H1 (cell line): ENCODE measurements around the gene CRTC3. TPM values are rescaled to one million over a fixed set of nuclear protein-coding genes. Genes with fewer than 3 reads are reported as not detected.

Experiments
- CTCF ChIA-PET: fragments of 300-600 bp; sonication (Branson Sonifier 250); formaldehyde crosslinking; loops from one replicate; lab custom pipeline; 2021; ENCODE audit not compliant: partially characterized antibody; lab: Charles Lee
- POLR2A ChIA-PET: fragments of 300-600 bp; sonication (Branson Sonifier 250); formaldehyde crosslinking; loops from one replicate; lab custom pipeline; 2021; ENCODE audit warnings: inconsistent platforms; ENCODE audit not compliant: partially characterized antibody; lab: Charles Lee
- DNase-seq, 2 experiments: peaks; one replicate each; pipeline versions ENCODE4 v3.0.0 to v3.0.0-alpha.2; 2010 to 2022; ENCODE audit warnings: low spot score in 2 of 2, low read depth in 1 of 2, mixed read lengths in 1 of 2
- FAIRE-seq: peaks from 2 replicates; lab custom pipeline; 2011; peaks lifted over from hg19 to GRCh38; lab: Jason Lieb, UNC
- H2AFZ ChIP-seq: 2 replicates; pipeline ENCODE4 v1.8.1; 2012; ENCODE audit warnings: low read length, inconsistent platforms
- H2AK5ac ChIP-seq: 2 replicates; pipeline ENCODE4 v1.6.1; 2013; ENCODE audit warnings: low read depth, low read length
- H2BK120ac ChIP-seq: replicated peaks from 2 replicates; pipeline ENCODE3; 2013; ENCODE audit warnings: low read depth, low read length, inconsistent platforms
- H2BK12ac ChIP-seq: 2 replicates; pipeline ENCODE4 v1.6.1; 2013; ENCODE audit warnings: low read depth, low read length
- H2BK15ac ChIP-seq: 2 replicates; pipeline ENCODE4 v1.6.1; 2013; ENCODE audit warnings: low read length
- H2BK20ac ChIP-seq: 2 replicates; pipeline ENCODE4 v1.6.1; 2013; ENCODE audit warnings: low read length
- H2BK5ac ChIP-seq: 2 replicates; pipeline ENCODE4 v1.6.1; 2013; ENCODE audit warnings: low read depth, low read length
- H3K14ac ChIP-seq: 2 replicates; pipeline ENCODE4 v1.6.1; 2013; ENCODE audit warnings: inconsistent platforms; ENCODE audit not compliant: insufficient read length
- H3K18ac ChIP-seq: 2 replicates; pipeline ENCODE4 v1.6.1; 2013; ENCODE audit warnings: low read length; ENCODE audit errors: extremely low read depth
- H3K23ac ChIP-seq: 2 replicates; pipeline ENCODE4 v1.6.1; 2013; ENCODE audit warnings: inconsistent platforms; ENCODE audit not compliant: insufficient read length
- H3K23me2 ChIP-seq: 2 replicates; pipeline ENCODE4 v1.6.1; 2013; ENCODE audit warnings: low read depth, low read length
- H3K27ac ChIP-seq: 2 replicates; pipeline ENCODE4 v1.6.1; 2011; ENCODE audit warnings: low read depth, low read length, inconsistent platforms
- H3K27me3 ChIP-seq, 4 experiments: replicated peaks in 1 of 4; 1 replicate in 1 of 4; 2 replicates in 3 of 4; pipeline versions ENCODE4 v1.6.1 to v1.8.1; 2011 to 2013; ENCODE audit warnings: low read length in 3 of 4, mild to moderate bottlenecking in 3 of 4, inconsistent platforms in 2 of 4, mixed read lengths in 2 of 4, moderate library complexity in 1 of 4; ENCODE audit not compliant: control insufficient read depth in 3 of 4, insufficient read depth in 3 of 4; ENCODE audit errors: extremely low read depth in 1 of 4
- H3K36me3 ChIP-seq, 4 experiments: 2 replicates each; pipeline versions ENCODE4 v1.6.1 to v1.8.1; 2011 to 2013; ENCODE audit warnings: mild to moderate bottlenecking in 4 of 4, low read length in 3 of 4, moderate library complexity in 2 of 4, control low read depth in 1 of 4, inconsistent platforms in 1 of 4; ENCODE audit not compliant: insufficient read depth in 4 of 4, control insufficient read depth in 2 of 4
- H3K4ac ChIP-seq: replicated peaks from 2 replicates; pipeline ENCODE3; 2013; ENCODE audit warnings: low read length, low read depth, mixed read lengths, inconsistent platforms; ENCODE audit not compliant: insufficient read length
- H3K4me1 ChIP-seq, 4 experiments: replicated peaks in 1 of 4; 1 replicate in 1 of 4; 2 replicates in 3 of 4; pipeline versions ENCODE4 v1.6.1 to v1.8.1; 2011 to 2013; ENCODE audit warnings: low read length in 3 of 4, inconsistent platforms in 2 of 4, mixed read lengths in 1 of 4; ENCODE audit not compliant: insufficient read depth in 4 of 4, control insufficient read depth in 3 of 4
- H3K4me2 ChIP-seq, 2 experiments: 2 replicates each; pipeline versions ENCODE4 v1.6.1 to v1.8.1; 2011 to 2013; ENCODE audit warnings: low read depth in 2 of 2, low read length in 2 of 2, control low read depth in 1 of 2, inconsistent platforms in 1 of 2, mild to moderate bottlenecking in 1 of 2; ENCODE audit not compliant: insufficient read depth in 1 of 2
- H3K4me3 ChIP-seq, 4 experiments: fragments of 200-600, 300-600 bp in 1 of 4; sonication (generic), shearing (Covaris generic), sonication (Bioruptor Twin) in 1 of 4; 2 replicates each; pipeline versions ENCODE4 v1.5.1 to v1.8.1; 2011 to 2016; ENCODE audit warnings: low read length in 4 of 4, low read depth in 3 of 4, control low read depth in 2 of 4, inconsistent platforms in 2 of 4, mild to moderate bottlenecking in 2 of 4, mixed read lengths in 1 of 4, moderate library complexity in 1 of 4; ENCODE audit not compliant: insufficient read depth in 2 of 4; ENCODE audit errors: extremely low read depth in 1 of 4
- H3K56ac ChIP-seq: replicated peaks from 2 replicates; pipeline ENCODE3; 2013; ENCODE audit warnings: low read depth, mild to moderate bottlenecking, mixed read lengths, low read length, inconsistent platforms; ENCODE audit not compliant: insufficient read length
- H3K79me1 ChIP-seq: 2 replicates; pipeline ENCODE4 v1.6.1; 2013; ENCODE audit warnings: low read depth, low read length, control low read depth
- H3K79me2 ChIP-seq, 2 experiments: 2 replicates each; pipeline versions ENCODE4 v1.6.1 to v1.8.1; 2012 to 2013; ENCODE audit warnings: low read length in 2 of 2, mild to moderate bottlenecking in 2 of 2, inconsistent platforms in 1 of 2; ENCODE audit not compliant: insufficient read depth in 2 of 2, control insufficient read depth in 1 of 2
- H3K9ac ChIP-seq, 4 experiments: replicated peaks in 1 of 4; 1 replicate in 1 of 4; 2 replicates in 3 of 4; pipeline versions ENCODE4 v1.6.1 to v1.8.1; 2011 to 2013; ENCODE audit warnings: low read depth in 3 of 4, low read length in 3 of 4, control low read depth in 2 of 4, mild to moderate bottlenecking in 2 of 4, moderate library complexity in 2 of 4, inconsistent platforms in 1 of 4; ENCODE audit errors: extremely low read depth in 1 of 4
- H3K9me3 ChIP-seq, 2 experiments: 2 replicates each; pipeline versions ENCODE4 v1.6.1 to v1.8.1; 2012 to 2013; ENCODE audit warnings: mild to moderate bottlenecking in 2 of 2, moderate library complexity in 2 of 2, control low read depth in 1 of 2, inconsistent platforms in 1 of 2, low read depth in 1 of 2, low read length in 1 of 2, mixed read lengths in 1 of 2; ENCODE audit not compliant: insufficient read depth in 2 of 2
- H4K20me1 ChIP-seq, 2 experiments: replicated peaks in 1 of 2; 2 replicates each; pipeline versions ENCODE3 to v1.8.1; 2011 to 2013; ENCODE audit warnings: inconsistent platforms in 2 of 2, low read length in 2 of 2, mild to moderate bottlenecking in 1 of 2; ENCODE audit not compliant: insufficient read depth in 2 of 2, control insufficient read depth in 1 of 2
- H4K5ac ChIP-seq: 2 replicates; pipeline ENCODE4 v1.6.1; 2013; ENCODE audit warnings: low read length, low read depth, mixed read lengths, inconsistent platforms; ENCODE audit not compliant: insufficient read length
- H4K8ac ChIP-seq: 2 replicates; pipeline ENCODE4 v1.8.0; 2013; ENCODE audit warnings: mild to moderate bottlenecking, moderate library complexity, low read length, inconsistent platforms; ENCODE audit not compliant: insufficient read depth; ENCODE audit errors: extremely low read depth
- H4K91ac ChIP-seq: replicated peaks from 2 replicates; pipeline ENCODE3; 2013; ENCODE audit warnings: low read length, mixed read lengths, inconsistent platforms; ENCODE audit not compliant: insufficient read length
- GABPA ChIP-seq: IDR thresholded peaks from 2 replicates; pipeline ENCODE4 v1.6.1; 2011; ENCODE audit warnings: mild to moderate bottlenecking, low read length, moderate library complexity, borderline replicate concordance; ENCODE audit not compliant: insufficient read depth
- JUN ChIP-seq: IDR thresholded peaks from 2 replicates; pipeline ENCODE4 v1.6.1; 2011; ENCODE audit warnings: low read depth, mild to moderate bottlenecking, improper control_type of control experiment, low read length
- KDM4A ChIP-seq: IDR thresholded peaks from one replicate; pipeline ENCODE4 v1.7.1; 2012; ENCODE audit warnings: low read depth, mild to moderate bottlenecking, moderate library complexity, low read length, inconsistent platforms; ENCODE audit not compliant: severe bottlenecking
- SP4 ChIP-seq: IDR thresholded peaks from 2 replicates; pipeline ENCODE4 v1.6.1; 2012; ENCODE audit warnings: low read length, inconsistent platforms
- WGBS, 2 experiments: shearing (Covaris generic) in 1 of 2; methylation state at CpG; one replicate each; pipeline versions ENCODE4 v1.1.6 to v1.1.7; 2013 to 2015; ENCODE audit warnings: low lambda C conversion rate in 2 of 2, mixed read lengths in 2 of 2, inconsistent platforms in 1 of 2, low coverage in 1 of 2, missing lambda C conversion rate in 1 of 2; ENCODE audit not compliant: insufficient replicate concordance in 2 of 2, insufficient coverage in 1 of 2, insufficient read length in 1 of 2; ENCODE audit errors: extremely low coverage in 1 of 2, missing lambda C conversion rate in 1 of 2; 5-methylcytosine and 5-hydroxymethylcytosine counted together
- polyA plus RNA-seq, 7 experiments: library from polyadenylated mRNA; depleted of rRNA in 3 of 7; stranded (reverse) in 5 of 7; unstranded in 2 of 7; fragments of >200 nt in 5 of 7; fragments of 200-250 nt in 2 of 7; gene quantifications; 1 replicate in 5 of 7; 2 replicates in 1 of 7; 4 replicates in 1 of 7; pipeline versions ENCODE4 v1.2.1 to v1.2.3, GENCODE V29; 2011 to 2013; ENCODE audit warnings: missing spikeins in 2 of 7, mixed read lengths in 2 of 7
- total RNA-seq: library from RNA; stranded (reverse); fragmentation: NEBNext Ultra II Directional; extraction: Animal tissue kit (Norgen Biotek cat#: 25700); gene quantifications from 2 replicates; pipeline ENCODE4 v1.2.1, GENCODE V29; 2021
- TF ChIP-seq, protein P1 (sequence below): IDR thresholded peaks from 2 replicates; pipeline ENCODE4 v1.6.1; 2012; ENCODE audit warnings: inconsistent platforms

CRTC3 gene
- total and polyA plus RNA-seq, 2 of the 8 experiments (the other 6 are each of a cell fraction or from before 2014, with no cell fraction given): 5.0 to 5.3 TPM

DNA sequence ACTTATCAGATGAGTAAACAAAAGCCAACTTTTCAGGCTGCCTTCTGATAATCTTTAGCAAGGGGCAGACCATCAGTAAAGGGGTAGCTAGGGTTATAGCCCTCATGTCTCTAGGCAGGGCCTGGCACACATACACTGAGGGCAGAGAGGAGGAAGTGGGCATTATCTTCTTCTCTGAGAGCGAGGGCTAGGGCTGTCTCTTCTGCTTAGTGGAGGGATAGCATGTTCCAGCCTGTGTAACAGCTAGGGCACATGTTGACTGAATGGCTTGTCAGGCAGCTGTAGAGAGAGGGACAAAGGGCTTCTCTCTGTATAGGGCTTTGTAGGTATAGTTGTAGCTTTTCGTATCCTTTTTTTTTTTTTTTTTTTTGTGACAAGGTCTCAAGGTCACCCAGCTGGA is 17.8 kb downstream of the CRTC3 start:
- Histone ChIP-seq H3K4me2 (no peak overlapping the region), H3K4me1 (no peaks in the 10 kb centered on the region), H3K27ac (no peak overlapping the region), H3K23me2 (no peaks in the 10 kb centered on the region), H4K20me1 (no peaks in the 10 kb centered on the region), H3K9ac (no peak overlapping the region), H3K4me3 (no peak overlapping the region), H4K8ac (no peak overlapping the region), H2BK15ac (no peak overlapping the region), H2BK5ac (no peak overlapping the region), H3K9me3 (no peaks in the 10 kb centered on the region), H2AFZ (no peak overlapping the region), H2BK20ac (no peak overlapping the region), H3K4ac (no peak overlapping the region), H3K14ac (no peak overlapping the region), H4K5ac (no peak overlapping the region), H2BK120ac (no peak overlapping the region), H2AK5ac (no peak overlapping the region), H3K79me1 (no peaks in the 10 kb centered on the region), H2BK12ac (no peak overlapping the region), H4K91ac (no peak overlapping the region), H3K18ac (no peak overlapping the region), H3K36me3 (no peaks in the 10 kb centered on the region), H3K27me3 (no peaks in the 10 kb centered on the region), H3K23ac (no peak overlapping the region), H3K56ac (no peak overlapping the region), H3K79me2 (no peaks in the 10 kb centered on the region)
- ChIA-PET POLR2A (no interaction called here), CTCF (interaction anchor here (0.7 to 0.8 kb wide), 2 partner anchors 8 to 123 kb away, joined by 4 read pairs; no protein-coding TSS in a partner anchor)
- WGBS, 2 experiments: 67% methylated on average over 1 of the region's 2 CpGs; no CpG with 5 or more reads in 1 of the 2 experiments
- no peak for TF ChIP-seq JUN
- no peak for TF ChIP-seq SP4
- TF ChIP-seq GABPA: no peak
- TF ChIP-seq, protein P1, sequence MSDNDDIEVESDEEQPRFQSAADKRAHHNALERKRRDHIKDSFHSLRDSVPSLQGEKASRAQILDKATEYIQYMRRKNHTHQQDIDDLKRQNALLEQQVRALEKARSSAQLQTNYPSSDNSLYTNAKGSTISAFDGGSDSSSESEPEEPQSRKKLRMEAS: no peak
- no peak for TF ChIP-seq KDM4A
- FAIRE-seq (no peak), DNase-seq (no peak)
